ENCODE measurements around the gene OTOS. TPM values are rescaled to one million over a fixed set of nuclear protein-coding genes. Genes with fewer than 3 reads are reported as not detected.

OTOS gene
- total and polyA plus RNA-seq, 2 experiments from 2014 or later = not detected

DNA sequence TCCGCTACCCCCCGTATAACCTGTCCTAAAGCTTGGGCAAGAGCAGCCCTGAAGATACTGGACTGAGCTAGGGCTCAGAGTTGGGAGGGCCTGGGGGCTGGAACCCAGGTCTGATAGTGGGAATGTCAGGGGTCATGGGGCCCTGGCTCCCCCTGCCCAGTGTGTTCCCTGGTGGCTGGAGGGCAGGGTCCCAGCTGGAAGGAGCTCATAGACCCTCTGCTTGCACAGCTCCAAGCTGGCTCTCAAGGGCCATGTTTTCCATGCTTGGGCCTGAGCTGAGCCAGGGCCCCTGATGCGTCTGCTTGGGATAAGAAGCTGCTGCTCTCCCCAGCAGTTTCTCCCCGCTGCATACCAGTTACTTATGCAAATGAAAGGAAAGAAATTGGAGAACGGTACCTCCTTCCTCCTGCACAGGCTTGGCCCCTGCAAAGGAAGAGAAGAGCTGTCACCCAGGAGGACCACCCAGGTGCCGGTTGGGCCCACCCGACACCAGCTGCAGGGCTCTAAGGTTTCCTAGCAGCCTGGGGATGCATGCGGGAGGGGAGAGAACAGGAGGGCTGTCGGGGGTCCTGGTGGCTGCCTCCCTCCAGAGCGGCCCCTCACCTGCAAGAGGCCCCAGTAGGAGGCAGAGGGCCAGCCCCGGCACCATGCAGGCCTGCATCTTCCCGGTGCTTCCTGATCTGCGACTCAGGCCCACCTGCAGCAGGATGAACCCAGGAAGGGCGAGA, 628 bp downstream of the OTOS start:
- no peak for TF ChIP-seq EZH2 (IDR thresholded peaks at IDR 0.05; ENCODE audit: insufficient read depth, poor library complexity, severe bottlenecking)
- TF ChIP-seq EZH2phosphoT487 (IDR thresholded peaks at IDR 0.05; ENCODE audit: insufficient read depth, low read depth) = no peak
- no peak for DNase-seq
- Histone ChIP-seq H3F3A (ENCODE audit: insufficient read depth) (no peaks in the 10 kb centered on the region), H3K27ac (no peak overlapping the region), H4K20me1 (ENCODE audit: insufficient read depth) (no peaks in the 10 kb centered on the region), H3K4me3 (no peak overlapping the region), H3K9me3 (ENCODE audit: low read depth) (no peaks in the 10 kb centered on the region), H2AFZ (no peak overlapping the region), H3K9me2 (ENCODE audit: insufficient read depth) (no peaks in the 10 kb centered on the region), H3K36me3 (ENCODE audit: low read depth) (no peaks in the 10 kb centered on the region), H3K79me2 (ENCODE audit: insufficient read depth) (peaks cover 12% of the 10 kb centered on the region), H3K4me1 (ENCODE audit: insufficient read depth) (peaks cover 10% of the 10 kb centered on the region; the same call in 1 of the 2 replicates), H3K9ac (no peak overlapping the region), H3K27me3 (replicated peaks; ENCODE audit: insufficient read depth) (no peaks in the 10 kb centered on the region), H3K4me2 (ENCODE audit: unreplicated experiment) (no peak overlapping the region)
- in situ Hi-C loops (cut with MboI) = no loop called here
- WGBS, 2 experiments (ENCODE audit: low coverage in 1 of 2, low lambda C conversion rate in 2 of 2, missing lambda C conversion rate in 2 of 2) = 70% methylated on average over 10 to 14 of the region's 14 CpGs

DNA sequence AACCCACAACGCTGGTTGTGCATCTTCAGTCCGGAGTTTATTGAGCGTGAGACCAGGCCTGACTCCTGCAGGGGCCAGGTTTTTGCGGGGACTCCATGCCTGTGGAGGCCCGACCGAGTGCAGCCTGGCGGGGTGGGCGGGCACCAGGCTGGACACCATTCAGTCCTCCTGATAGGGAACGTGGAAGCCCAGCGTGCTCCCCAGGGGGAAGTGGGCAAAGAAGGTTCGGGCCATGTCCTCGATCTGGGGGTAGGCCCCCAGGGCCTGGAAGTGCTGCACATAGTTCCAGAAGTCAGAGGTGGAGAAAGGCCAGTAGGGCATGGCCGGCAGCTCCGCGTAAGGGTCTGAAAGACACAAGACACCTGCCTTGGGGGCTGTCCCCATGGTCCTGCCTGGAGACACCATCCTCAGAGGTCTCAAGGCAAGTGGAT, 1.4 kb downstream of the OTOS start:
- H3K4me3 ChIP-seq = no peak overlapping the region
- in situ Hi-C loops (cut with MboI) = no loop called here
- H4K20me1 ChIP-seq (ENCODE audit: insufficient read depth) = no peaks in the 10 kb centered on the region
- no peak overlapping the region for H2AFZ ChIP-seq
- no peaks in the 10 kb centered on the region for H3F3A ChIP-seq (ENCODE audit: insufficient read depth)
- H3K9me2 ChIP-seq (ENCODE audit: insufficient read depth) = no peaks in the 10 kb centered on the region
- H3K36me3 ChIP-seq (ENCODE audit: low read depth) = no peaks in the 10 kb centered on the region
- H3K9ac ChIP-seq = no peak overlapping the region
- H3K79me2 ChIP-seq (ENCODE audit: insufficient read depth) = peaks cover 20% of the 10 kb centered on the region
- H3K9me3 ChIP-seq (ENCODE audit: low read depth) = no peaks in the 10 kb centered on the region
- H3K27ac ChIP-seq = no peak overlapping the region
- no peak for DNase-seq
- H3K4me1 ChIP-seq (ENCODE audit: insufficient read depth) = peaks cover 12% of the 10 kb centered on the region; the same call in 1 of the 2 replicates
- WGBS, 2 experiments (ENCODE audit: low coverage in 1 of 2, low lambda C conversion rate in 2 of 2, missing lambda C conversion rate in 2 of 2) = 92 to 93% methylated on average over 15 of the region's 15 CpGs
- TF ChIP-seq EZH2 (IDR thresholded peaks at IDR 0.05; ENCODE audit: insufficient read depth, poor library complexity, severe bottlenecking) (no peak), EZH2phosphoT487 (IDR thresholded peaks at IDR 0.05; ENCODE audit: insufficient read depth, low read depth) (no peak)
- no peak overlapping the region for H3K4me2 ChIP-seq (ENCODE audit: unreplicated experiment)
- H3K27me3 ChIP-seq (replicated peaks; ENCODE audit: insufficient read depth) = no peaks in the 10 kb centered on the region

DNA sequence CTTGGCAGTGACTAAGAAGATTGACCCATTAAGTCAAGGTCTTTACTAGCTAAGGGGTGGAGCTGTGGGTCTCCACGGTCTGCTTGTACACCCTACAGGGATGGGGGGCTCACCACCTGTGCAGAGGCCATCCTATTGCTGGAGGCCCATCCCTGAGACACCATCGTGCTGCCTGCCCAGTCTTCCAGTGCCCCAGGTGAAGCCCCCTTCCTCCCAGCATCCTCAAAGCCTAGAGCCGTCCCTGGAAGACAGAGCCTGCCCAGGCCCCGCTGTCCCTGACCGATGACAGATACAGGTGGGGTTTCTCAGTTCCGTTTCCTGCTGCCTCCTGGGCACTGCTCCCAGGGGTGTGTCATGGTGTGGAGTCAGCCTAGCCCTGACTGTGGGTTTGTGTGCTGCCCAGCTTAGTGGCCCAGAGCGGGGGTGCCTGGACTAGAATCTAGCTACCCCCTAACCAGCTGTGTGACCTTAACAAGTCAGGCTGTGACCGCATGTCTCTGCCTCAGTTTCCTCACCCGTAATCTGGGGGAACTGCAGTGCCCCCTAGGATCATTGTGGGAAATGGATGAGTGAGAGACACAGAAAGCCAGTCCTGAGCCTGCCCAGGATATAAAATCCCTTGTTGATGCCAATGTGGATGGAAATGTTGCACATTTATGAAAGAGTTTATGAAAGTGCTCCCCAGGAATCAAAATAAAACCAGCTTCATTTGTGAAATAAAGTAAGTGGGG, 2.0 kb downstream of the OTOS start:
- no peaks in the 10 kb centered on the region for H3K9me3 ChIP-seq (ENCODE audit: low read depth)
- no peak overlapping the region for H3K9ac ChIP-seq
- in situ Hi-C loops (cut with MboI) = no loop called here
- no peaks in the 10 kb centered on the region for H4K20me1 ChIP-seq (ENCODE audit: insufficient read depth)
- no peak overlapping the region for H3K4me3 ChIP-seq
- H3K27me3 ChIP-seq (replicated peaks; ENCODE audit: insufficient read depth) = no peaks in the 10 kb centered on the region
- DNase-seq = peak; percentile 55
- 73 to 78% methylated on average over 9 of the region's 9 CpGs for WGBS, 2 experiments (ENCODE audit: low coverage in 1 of 2, low lambda C conversion rate in 2 of 2, missing lambda C conversion rate in 2 of 2)
- H3K79me2 ChIP-seq (ENCODE audit: insufficient read depth) = peaks cover 26% of the 10 kb centered on the region
- no peaks in the 10 kb centered on the region for H3F3A ChIP-seq (ENCODE audit: insufficient read depth)
- no peaks in the 10 kb centered on the region for H3K36me3 ChIP-seq (ENCODE audit: low read depth)
- no peak overlapping the region for H2AFZ ChIP-seq
- no peaks in the 10 kb centered on the region for H3K9me2 ChIP-seq (ENCODE audit: insufficient read depth)
- peaks cover 12% of the 10 kb centered on the region; the same call in 1 of the 2 replicates for H3K4me1 ChIP-seq (ENCODE audit: insufficient read depth)
- H3K4me2 ChIP-seq (ENCODE audit: unreplicated experiment) = no peak overlapping the region
- no peak overlapping the region for H3K27ac ChIP-seq
- no peak for TF ChIP-seq EZH2phosphoT487 (IDR thresholded peaks at IDR 0.05; ENCODE audit: insufficient read depth, low read depth)

- 89 to 90% methylated on average over 19 of the region's 19 CpGs for WGBS, 2 experiments (ENCODE audit: low coverage in 1 of 2, low lambda C conversion rate in 2 of 2, missing lambda C conversion rate in 2 of 2)
- Histone ChIP-seq H3K4me2 (ENCODE audit: unreplicated experiment) (no peak overlapping the region), H3K36me3 (ENCODE audit: low read depth) (no peaks in the 10 kb centered on the region; the same call in 1 of the 2 replicates), H3K9me3 (ENCODE audit: low read depth) (no peaks in the 10 kb centered on the region), H3F3A (ENCODE audit: insufficient read depth) (no peaks in the 10 kb centered on the region), H3K4me1 (ENCODE audit: insufficient read depth) (peaks cover 12% of the 10 kb centered on the region; the same call in 1 of the 2 replicates), H2AFZ (peak overlapping the region; percentile 94; the same call in 1 of the 2 replicates), H3K9ac (no peak overlapping the region), H4K20me1 (ENCODE audit: insufficient read depth) (no peaks in the 10 kb centered on the region), H3K27ac (no peak overlapping the region), H3K27me3 (replicated peaks; ENCODE audit: insufficient read depth) (no peaks in the 10 kb centered on the region), H3K9me2 (ENCODE audit: insufficient read depth) (no peaks in the 10 kb centered on the region), H3K79me2 (ENCODE audit: insufficient read depth) (peaks cover 33% of the 10 kb centered on the region), H3K4me3 (no peak overlapping the region)
- in situ Hi-C loops (cut with MboI) = no loop called here
- DNase-seq = no peak
- TF ChIP-seq EZH2 (IDR thresholded peaks at IDR 0.05; ENCODE audit: insufficient read depth, poor library complexity, severe bottlenecking) (no peak), EZH2phosphoT487 (IDR thresholded peaks at IDR 0.05; ENCODE audit: insufficient read depth, low read depth) (no peak)
Measured at GRCh38 chr2:240137596-240138253, 2.7 kb downstream of the OTOS start.
